ENCODE data around the gene FAM53B. TPM values are rescaled to one million over a fixed set of nuclear protein-coding genes. Genes with fewer than 3 reads are reported as not detected.

FAM53B gene
- total RNA-seq, 1 donor from 2014 or later = 21.8 TPM

GRCh38 chr10:124605856-124606812 is 138.0 kb downstream of the FAM53B start:
- Mint-ChIP-seq H3K27ac (no peak overlapping the region), H3K4me1 (peaks cover 2% of the 10 kb centered on the region), H3K4me3 (no peak overlapping the region), H3K27me3 (peaks cover 4% of the 10 kb centered on the region), H3K36me3 (ENCODE audit: low read depth) (no peaks in the 10 kb centered on the region), H3K9me3 (no peaks in the 10 kb centered on the region)
- intact Hi-C loops (cut with micrococcal nuclease) = no loop called here
- no peak for DNase-seq

GRCh38 chr10:124605481-124605855 is 138.7 kb downstream of the FAM53B start:
- no peaks in the 10 kb centered on the region for H3K36me3 Mint-ChIP-seq (ENCODE audit: low read depth)

GRCh38 chr10:124605001-124605370 is 139.2 kb downstream of the FAM53B start:
- Mint-ChIP-seq H3K4me3 (no peak overlapping the region), H3K4me1 (peaks cover 1% of the 10 kb centered on the region), H3K9me3 (no peaks in the 10 kb centered on the region), H3K27ac (no peak overlapping the region), H3K36me3 (ENCODE audit: low read depth) (no peaks in the 10 kb centered on the region), H3K27me3 (peaks cover 4% of the 10 kb centered on the region)
- DNase-seq = no peak
- intact Hi-C loops (cut with micrococcal nuclease) = no loop called here

More at GRCh38 chr10:124605481-124605855, 138.7 kb downstream of the FAM53B start:
- no peak overlapping the region for H3K4me3 Mint-ChIP-seq
- intact Hi-C loops (cut with micrococcal nuclease) = no loop called here
- DNase-seq = no peak
- peaks cover 2% of the 10 kb centered on the region for H3K4me1 Mint-ChIP-seq
- H3K27me3 Mint-ChIP-seq = peaks cover 4% of the 10 kb centered on the region
- H3K9me3 Mint-ChIP-seq = no peaks in the 10 kb centered on the region
- no peak overlapping the region for H3K27ac Mint-ChIP-seq

GRCh38 chr10:124604214-124605000 is 139.8 kb downstream of the FAM53B start:
- intact Hi-C loops (cut with micrococcal nuclease) = no loop called here
- Mint-ChIP-seq H3K4me1 (no peaks in the 10 kb centered on the region), H3K27ac (no peak overlapping the region), H3K9me3 (no peaks in the 10 kb centered on the region), H3K4me3 (no peak overlapping the region), H3K36me3 (ENCODE audit: low read depth) (no peaks in the 10 kb centered on the region), H3K27me3 (peaks cover 4% of the 10 kb centered on the region)
- DNase-seq = no peak

- H3K4me3 Mint-ChIP-seq = no peak overlapping the region
- intact Hi-C loops (cut with micrococcal nuclease) = no loop called here
- no peaks in the 10 kb centered on the region for H3K4me1 Mint-ChIP-seq
- H3K9me3 Mint-ChIP-seq = no peaks in the 10 kb centered on the region
- H3K27ac Mint-ChIP-seq = no peak overlapping the region
- no peak for DNase-seq
- peaks cover 4% of the 10 kb centered on the region for H3K27me3 Mint-ChIP-seq
- no peaks in the 10 kb centered on the region for H3K36me3 Mint-ChIP-seq (ENCODE audit: low read depth)
These were observed 140.6 kb downstream of the FAM53B start for GRCh38 chr10:124603376-124604213.

- no peaks in the 10 kb centered on the region for H3K4me1 Mint-ChIP-seq
- H3K27ac Mint-ChIP-seq = no peak overlapping the region
- no peak for DNase-seq
- intact Hi-C loops (cut with micrococcal nuclease) = no loop called here
- H3K27me3 Mint-ChIP-seq = peaks cover 4% of the 10 kb centered on the region
- H3K4me3 Mint-ChIP-seq = no peak overlapping the region
- no peaks in the 10 kb centered on the region for H3K36me3 Mint-ChIP-seq (ENCODE audit: low read depth)
- H3K9me3 Mint-ChIP-seq = no peaks in the 10 kb centered on the region
These were observed 141.4 kb downstream of the FAM53B start for GRCh38 chr10:124602646-124603365.

- Mint-ChIP-seq H3K4me1 (no peaks in the 10 kb centered on the region), H3K4me3 (no peak overlapping the region), H3K36me3 (ENCODE audit: low read depth) (no peaks in the 10 kb centered on the region), H3K27ac (no peak overlapping the region), H3K9me3 (no peaks in the 10 kb centered on the region), H3K27me3 (peaks cover 4% of the 10 kb centered on the region)
- intact Hi-C loops (cut with micrococcal nuclease) = no loop called here
- DNase-seq = no peak
These were observed 142.0 kb downstream of the FAM53B start for GRCh38 chr10:124602121-124602561.

GRCh38 chr10:124601431-124602120 is 142.6 kb downstream of the FAM53B start:
- H3K4me1 Mint-ChIP-seq = no peaks in the 10 kb centered on the region
- no peaks in the 10 kb centered on the region for H3K36me3 Mint-ChIP-seq (ENCODE audit: low read depth)
- no peak overlapping the region for H3K4me3 Mint-ChIP-seq
- H3K27ac Mint-ChIP-seq = no peak overlapping the region
- DNase-seq = no peak
- no peaks in the 10 kb centered on the region for H3K9me3 Mint-ChIP-seq
- peaks cover 4% of the 10 kb centered on the region for H3K27me3 Mint-ChIP-seq
- intact Hi-C loops (cut with micrococcal nuclease) = no loop called here

GRCh38 chr10:124601016-124601415 is 143.2 kb downstream of the FAM53B start:
- H3K27ac Mint-ChIP-seq = no peak overlapping the region
- no peaks in the 10 kb centered on the region for H3K36me3 Mint-ChIP-seq (ENCODE audit: low read depth)
- H3K4me3 Mint-ChIP-seq = no peak overlapping the region
- H3K4me1 Mint-ChIP-seq = no peaks in the 10 kb centered on the region
- DNase-seq = no peak
- intact Hi-C loops (cut with micrococcal nuclease) = no loop called here
- peaks cover 4% of the 10 kb centered on the region for H3K27me3 Mint-ChIP-seq
- no peaks in the 10 kb centered on the region for H3K9me3 Mint-ChIP-seq

GRCh38 chr10:124600051-124600880 is 143.9 kb downstream of the FAM53B start:
- Mint-ChIP-seq H3K4me1 (no peaks in the 10 kb centered on the region), H3K27me3 (peaks cover under 1% of the 10 kb centered on the region), H3K4me3 (no peak overlapping the region), H3K27ac (no peak overlapping the region), H3K36me3 (ENCODE audit: low read depth) (no peaks in the 10 kb centered on the region), H3K9me3 (no peaks in the 10 kb centered on the region)
- intact Hi-C loops (cut with micrococcal nuclease) = no loop called here
- no peak for DNase-seq

- Mint-ChIP-seq H3K36me3 (ENCODE audit: low read depth) (no peaks in the 10 kb centered on the region), H3K27ac (no peak overlapping the region), H3K27me3 (no peaks in the 10 kb centered on the region), H3K9me3 (no peaks in the 10 kb centered on the region), H3K4me3 (no peak overlapping the region), H3K4me1 (no peaks in the 10 kb centered on the region)
- intact Hi-C loops (cut with micrococcal nuclease) = no loop called here
- no peak for DNase-seq
These were observed 144.6 kb downstream of the FAM53B start for GRCh38 chr10:124599588-124600050.

All from activated CD4-positive, alpha-beta T cell treated with anti-CD3 and anti-CD28 coated beads, Interleukin-2, amount 10 ng/mL, durations not matched to agents 24 days and 14 days (primary cell).